Gastrocnemius medialis (tissue), 4 donors: Measurements from ENCODE around the gene CLCA4.

Experiments used
- CTCF ChIP-seq, 5 experiments: fragments of 450-650 bp in 3 of 5; fragments of 200-600 bp in 2 of 5; sonication (generic) in 2 of 5; IDR thresholded peaks in 4 of 5; conservative IDR thresholded peaks in 1 of 5; 1 replicate in 4 of 5; 2 replicates in 1 of 5; pipeline ENCODE4 v1.5.1; 2016 to 2019; ENCODE audit warnings: antibody characterized with exemption in 5 of 5, mild to moderate bottlenecking in 3 of 5, moderate library complexity in 3 of 5
- POLR2A ChIP-seq, 2 donors: fragments of 450-650 bp; IDR thresholded peaks; one replicate each; pipeline ENCODE4 v1.6.1; 2017; ENCODE audit warnings: antibody characterized with exemption in 2 of 2, mild to moderate bottlenecking in 2 of 2, moderate library complexity in 2 of 2

- TF ChIP-seq CTCF (IDR thresholded peaks at IDR 0.05 in 4 of 5, conservative IDR thresholded peaks at IDR 0.05 in 1 of 5) (no peak), POLR2A (IDR thresholded peaks at IDR 0.05) (no peak)
Observed at GRCh38 chr1:86541859-86542258, 5.0 kb upstream of the CLCA4 start.
